GM18870 (cell line): Measurements from ENCODE around the gene IER5L.

Source experiments
- ATAC-seq: cut with Tn5 transposase; IDR thresholded peaks from one replicate; pipeline ENCODE4 v1.9.1; 2021; ENCODE audit warnings: moderate library complexity; ENCODE audit not compliant: unreplicated experiment

Gene IER5L

DNA sequence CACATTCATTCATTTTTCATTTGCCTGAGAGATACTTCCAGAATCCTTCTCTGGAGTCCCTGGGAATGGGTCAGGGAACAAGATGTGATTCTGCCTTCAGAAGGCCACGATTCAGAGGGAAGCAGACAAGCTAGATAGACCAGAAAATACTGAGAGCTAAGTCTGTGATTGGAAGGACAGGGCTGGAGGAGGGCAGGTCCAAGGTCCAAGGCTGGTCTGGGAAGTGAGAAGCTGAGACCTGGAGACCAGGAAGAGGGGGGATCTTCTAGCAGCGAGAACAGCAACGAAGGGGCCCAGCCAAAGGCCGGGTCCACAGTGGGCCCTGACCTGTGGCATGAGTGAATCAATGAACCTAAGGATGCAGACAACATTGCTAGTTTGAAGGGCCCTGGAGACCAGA lies 4.1 kb upstream of the IER5L start:
- no peak for ATAC-seq

- ATAC-seq: no peak
Measured at GRCh38 chr9:129181246-129181645, 3.2 kb upstream of the IER5L start.

GRCh38 chr9:129178568-129179382 lies 714 bp upstream of the IER5L start:
- no peak for ATAC-seq

DNA sequence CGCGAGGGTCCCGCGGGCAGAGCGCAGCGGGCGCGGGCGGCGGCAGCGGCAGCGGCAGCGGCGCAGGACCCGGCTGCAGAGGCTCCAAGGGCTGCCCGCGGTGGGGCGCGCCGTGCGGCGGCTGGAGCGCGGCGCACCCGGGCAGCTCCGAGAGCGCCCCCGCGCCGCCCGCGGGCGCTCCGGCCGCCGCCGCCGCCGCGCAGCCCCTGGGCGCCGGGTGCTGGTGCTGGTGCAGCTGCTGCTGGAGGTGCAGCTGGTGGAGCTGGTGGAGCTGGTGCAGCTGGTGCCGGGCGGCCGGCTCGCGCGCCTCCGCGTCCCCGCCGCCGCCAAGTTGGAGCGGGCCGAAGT lies 644 bp downstream of the IER5L start:
- ATAC-seq: no peak

DNA sequence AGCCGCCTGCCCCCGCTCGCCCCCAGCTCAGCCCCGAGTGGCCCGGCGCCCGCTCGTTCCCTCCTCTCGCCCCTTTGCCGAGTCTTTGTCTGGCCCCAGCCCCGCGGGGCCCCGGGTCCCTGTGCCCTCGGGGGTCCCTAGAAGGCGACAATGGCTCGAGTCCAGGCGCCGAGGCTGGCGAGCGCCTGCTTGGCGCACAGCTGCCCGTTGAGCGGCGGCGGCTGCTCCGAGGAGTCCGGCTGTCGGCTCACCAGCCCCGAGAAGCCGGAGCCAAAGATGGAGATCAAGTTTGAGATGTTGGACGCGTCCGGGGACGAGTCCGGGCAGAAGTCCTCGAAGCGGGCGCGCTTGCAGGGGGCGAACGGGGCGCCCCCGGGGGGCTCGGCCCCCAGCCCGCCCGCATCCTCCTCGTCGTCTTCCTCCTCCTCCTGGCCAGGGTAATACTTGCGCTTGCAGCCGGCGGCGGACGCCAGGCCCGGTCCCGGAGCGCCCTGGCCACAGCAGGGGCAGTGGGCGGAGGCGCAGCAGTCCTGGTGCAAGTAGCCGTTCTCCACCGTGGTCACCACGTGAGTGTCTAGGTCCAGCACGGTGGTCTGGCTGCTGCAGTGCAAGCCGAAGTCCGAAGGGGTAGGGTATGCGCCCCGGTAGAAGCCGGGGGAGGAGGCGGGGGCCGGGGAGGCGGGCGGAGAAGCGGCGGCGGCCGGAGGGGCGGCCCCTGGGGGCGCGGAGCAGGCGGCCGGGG lies 1.2 kb downstream of the IER5L start:
- no peak for ATAC-seq

DNA sequence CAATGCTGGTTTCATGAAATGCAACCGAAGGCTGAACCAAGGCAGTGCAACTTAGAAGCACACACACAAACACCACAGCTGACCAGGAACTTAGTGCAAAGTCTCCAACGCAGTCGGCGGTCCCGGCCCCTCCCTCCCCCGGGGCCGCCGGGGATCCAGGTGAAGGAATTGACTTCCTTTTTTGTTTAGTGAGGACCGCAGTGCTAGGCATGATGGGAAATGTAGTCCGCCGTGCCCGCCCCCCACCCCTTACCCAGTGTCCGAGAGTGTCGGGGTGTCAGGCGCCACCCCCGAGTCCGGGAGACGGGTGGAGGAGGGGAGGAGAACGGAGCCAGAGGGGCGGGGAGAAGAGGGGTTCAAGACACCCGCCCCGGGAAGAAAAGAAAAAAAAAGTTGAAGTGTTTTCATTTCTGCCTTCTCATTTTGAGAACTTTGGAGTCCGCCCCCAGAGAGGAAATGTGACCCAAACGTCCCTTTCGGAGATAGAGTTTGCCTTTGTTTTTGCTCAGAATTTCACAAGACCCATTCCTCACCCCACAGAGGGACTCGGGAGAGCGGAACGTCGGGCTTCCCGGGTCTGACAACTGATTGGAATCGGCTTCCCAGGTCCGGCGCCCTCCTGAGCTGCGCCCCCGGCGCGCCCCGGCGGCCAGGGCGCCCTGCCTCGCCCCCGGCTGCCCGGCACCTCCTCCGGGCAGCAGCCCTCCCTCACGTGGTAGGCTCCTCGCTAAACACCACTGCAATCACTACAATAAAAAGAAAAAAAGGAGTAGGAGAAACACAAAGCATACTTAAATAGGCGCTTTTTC lies 2.0 kb downstream of the IER5L start:
- ATAC-seq: no peak

- ATAC-seq: no peak
Measured at GRCh38 chr9:129175515-129175824, 2.6 kb downstream of the IER5L start.

GRCh38 chr9:129174724-129175514 lies 3.1 kb downstream of the IER5L start:
- ATAC-seq: no peak

GRCh38 chr9:129174102-129174723 lies 3.8 kb downstream of the IER5L start:
- ATAC-seq: no peak

DNA sequence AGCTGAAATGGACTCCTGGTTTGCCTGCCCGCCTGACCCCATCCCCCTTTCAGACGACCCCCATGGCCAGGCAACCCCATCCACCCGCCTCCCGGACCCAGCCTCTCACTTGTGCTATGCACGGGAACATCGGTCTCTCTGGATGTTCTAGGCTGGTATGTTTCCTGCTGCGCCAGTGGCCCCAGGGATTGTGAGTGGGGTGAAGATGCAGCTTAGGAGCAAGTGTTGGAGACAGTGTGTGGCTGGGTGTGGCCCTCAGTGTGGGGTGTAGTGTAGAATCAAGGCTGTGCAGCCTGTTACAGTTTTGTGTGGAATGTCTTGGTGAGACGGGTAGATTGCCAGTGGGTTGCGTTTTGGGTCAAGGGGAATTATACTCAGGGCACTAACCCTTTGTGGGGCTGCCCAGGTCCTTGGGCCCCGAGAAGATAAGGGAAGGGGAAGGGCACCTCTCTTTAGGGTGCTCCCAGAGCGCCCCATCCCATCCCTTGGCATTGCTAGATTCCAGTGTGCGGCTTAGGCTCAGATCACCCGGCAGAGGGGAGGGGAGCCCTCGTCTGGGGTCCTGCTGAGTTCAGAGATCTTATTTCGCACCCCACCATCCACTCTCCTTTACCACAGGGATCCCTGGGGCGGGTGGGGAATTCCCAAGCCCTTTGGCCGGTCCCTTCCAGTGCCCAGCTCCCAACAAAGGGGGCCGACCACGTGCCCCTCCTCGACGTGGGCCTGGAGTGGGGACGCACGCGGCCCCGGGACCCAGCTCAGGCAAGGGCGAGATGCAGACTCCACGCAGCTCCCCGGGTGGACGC lies 4.6 kb downstream of the IER5L start:
- ATAC-seq: no peak

DNA sequence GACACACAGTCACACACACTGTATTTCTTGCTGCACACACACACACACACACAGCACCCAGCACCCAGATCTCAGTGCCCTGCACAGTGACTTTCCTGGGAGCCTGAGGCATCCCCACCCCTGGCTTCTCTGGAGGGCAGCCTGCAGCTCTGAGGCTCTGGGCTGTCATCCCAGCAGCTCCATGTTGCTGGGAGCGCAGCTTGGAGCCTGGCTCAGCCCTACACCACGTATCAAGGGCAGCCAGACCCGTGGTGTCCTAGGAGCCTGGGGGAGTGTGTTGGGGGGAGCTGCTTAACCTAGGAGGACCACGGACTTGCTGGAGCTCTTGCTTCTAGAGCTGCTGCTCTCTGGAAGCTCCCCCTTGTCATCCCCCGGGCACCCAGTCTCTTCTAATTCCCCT lies 5.2 kb downstream of the IER5L start:
- ATAC-seq: no peak

GRCh38 chr9:129171993-129172751 lies 5.9 kb downstream of the IER5L start:
- no peak for ATAC-seq

GRCh38 chr9:129170229-129170628 lies 7.8 kb downstream of the IER5L start:
- ATAC-seq: no peak

DNA sequence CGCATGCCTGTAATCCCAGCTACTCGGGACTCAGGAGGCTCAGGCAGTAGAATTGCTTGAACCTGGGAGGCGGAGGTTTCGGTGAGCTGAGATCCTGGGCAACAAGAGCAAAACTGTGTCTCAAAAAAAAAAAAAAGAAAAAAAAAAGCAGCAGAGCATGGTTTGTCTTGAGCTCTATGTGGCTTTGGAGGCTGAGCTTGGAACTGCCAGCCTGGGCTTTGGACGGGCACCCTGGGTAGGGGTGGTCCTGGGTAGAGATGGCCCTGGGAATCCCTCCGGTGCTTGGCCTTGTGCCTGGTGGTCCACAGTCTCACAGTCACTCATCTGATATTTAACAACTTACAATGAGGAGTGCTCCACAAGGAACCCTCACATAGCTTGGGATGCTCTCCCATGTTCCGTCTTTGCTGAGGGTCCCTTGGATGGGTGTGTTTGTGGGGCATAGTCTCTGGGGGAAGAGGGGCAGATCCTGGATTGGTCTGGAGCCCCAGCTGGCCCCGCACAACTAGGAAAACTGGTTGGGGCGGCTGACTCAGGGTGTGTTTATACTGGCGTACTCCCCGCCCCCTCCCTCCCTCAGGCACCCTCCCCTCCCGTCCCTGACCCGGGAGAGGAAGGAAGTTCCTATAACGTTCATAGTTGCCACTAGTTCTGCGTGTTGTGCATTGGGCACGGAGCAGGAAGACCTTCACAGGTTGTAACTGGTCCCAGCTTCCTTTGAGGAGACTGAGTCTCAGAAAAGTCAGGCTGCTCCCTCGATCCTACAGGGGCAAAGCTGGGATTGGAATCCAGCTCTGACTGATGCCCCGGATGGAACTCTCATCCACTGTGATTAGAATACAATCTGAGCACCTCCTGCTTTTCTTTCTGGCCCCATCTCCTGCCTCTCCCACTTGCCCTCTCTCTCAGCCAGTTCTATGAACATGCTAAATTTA lies 11.2 kb downstream of the IER5L start:
- ATAC-seq: no peak

- no peak for ATAC-seq
Measured at GRCh38 chr9:129165198-129165597, 12.9 kb downstream of the IER5L start.

- ATAC-seq: no peak
Measured at GRCh38 chr9:129164246-129164930, 13.7 kb downstream of the IER5L start.

DNA sequence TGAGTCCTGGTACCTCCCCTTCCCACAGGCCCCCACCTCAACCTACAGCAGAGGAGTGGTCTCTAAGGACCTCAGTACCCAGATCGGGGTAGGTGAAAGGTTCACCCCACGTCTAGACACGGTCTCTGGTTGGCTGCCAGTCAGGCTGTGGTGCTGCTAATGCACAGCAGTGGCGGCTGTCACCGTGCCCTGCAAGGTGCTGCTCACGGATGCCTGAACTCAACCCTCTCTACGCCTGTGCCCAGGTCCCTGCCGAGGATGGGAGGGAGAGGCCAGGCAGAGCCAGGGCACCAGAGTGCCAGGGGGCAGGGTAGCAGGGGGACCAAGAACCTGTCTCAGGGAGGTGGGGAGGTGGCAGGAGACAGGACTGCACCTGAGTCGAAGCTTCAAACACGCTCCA lies 14.3 kb downstream of the IER5L start:
- ATAC-seq: no peak
